Measurements from ENCODE around the gene KRT1. TPM values are rescaled to one million over a fixed set of nuclear protein-coding genes. Genes with fewer than 3 reads are reported as not detected.
A peak's percentile ranks its signal among the peaks of the same experiment; 100 is the strongest.

Gene KRT1
- total and polyA plus RNA-seq, 2 donors (not counting 1 experiment from before 2014, with no cell fraction given), result not detected

GRCh38 chr12:52693261-52693660 lies 13.1 kb upstream of the KRT1 start:
- H3K4me3 ChIP-seq (ENCODE audit: control extremely low read depth in 1 of 5, extremely low read depth in 1 of 5, insufficient read depth in 1 of 5, low read depth in 2 of 5, low read length in 4 of 5), result no peak overlapping the region
- H3K4me1 ChIP-seq (ENCODE audit: control insufficient read depth in 2 of 2, insufficient read depth in 2 of 2, low read length in 2 of 2), result peaks cover 7 to 8% of the 10 kb centered on the region in 2 donors
- no peak overlapping the region for H3K9ac ChIP-seq (ENCODE audit: low read length)
- H3K9me3 ChIP-seq (ENCODE audit: control extremely low read depth in 1 of 3, control insufficient read depth in 2 of 3, insufficient read depth in 1 of 3, low read length in 2 of 3), result no peaks in the 10 kb centered on the region
- no peak overlapping the region for H2AFZ ChIP-seq (ENCODE audit: insufficient read depth, low read depth, low read length, poor library complexity, severe bottlenecking)
- H3K4me3 Mint-ChIP-seq, result peak overlapping the region; percentile 3
- H3K27me3 ChIP-seq (replicated peaks in 1 of 4; ENCODE audit: control extremely low read depth in 1 of 4, control insufficient read depth in 3 of 4, insufficient read depth in 4 of 4, low read length in 3 of 4), result peaks cover 0 to 32% (median 8%) of the 10 kb centered on the region in 4 experiments
- H3K27me3 Mint-ChIP-seq, result peaks cover 55% of the 10 kb centered on the region
- no peak overlapping the region for H3K27ac ChIP-seq (ENCODE audit: low read length in 2 of 2)
- H3K36me3 ChIP-seq (replicated peaks in 1 of 2; ENCODE audit: control extremely low read depth in 1 of 2, control insufficient read depth in 1 of 2, extremely low read depth in 1 of 2, insufficient read depth in 2 of 2, low read length in 1 of 2), result no peaks in the 10 kb centered on the region
- no peak overlapping the region for H3K27ac Mint-ChIP-seq
- no peaks in the 10 kb centered on the region for H4K20me1 ChIP-seq (ENCODE audit: control insufficient read depth, insufficient read depth, low read length, poor library complexity, severe bottlenecking)
- no peaks in the 10 kb centered on the region for H3K9me3 Mint-ChIP-seq (ENCODE audit: insufficient read depth)
- ChIA-PET POLR2A (no interaction called here), CTCF (no interaction called here)
- H3K4me1 Mint-ChIP-seq, result peaks cover 12% of the 10 kb centered on the region
- TF ChIP-seq EZH2 (IDR thresholded peaks at IDR 0.05; ENCODE audit: borderline replicate concordance, insufficient read depth, low read depth, low read length, poor library complexity, severe bottlenecking) (no peak), CTCF (IDR thresholded peaks at IDR 0.05) (no peak)
- H3K4me2 ChIP-seq (replicated peaks; ENCODE audit: low read depth, low read length, poor library complexity, severe bottlenecking), result no peak overlapping the region
- WGBS (ENCODE audit: insufficient coverage), result 51% methylated on average over 4 of the region's 5 CpGs
- no peak for DNase-seq
- H3K79me2 ChIP-seq (ENCODE audit: control insufficient read depth, insufficient read depth, low read length), result no peaks in the 10 kb centered on the region
- intact Hi-C loops (cut with micrococcal nuclease), result no loop called here
- ATAC-seq (ENCODE audit: low read depth), result no peak

DNA sequence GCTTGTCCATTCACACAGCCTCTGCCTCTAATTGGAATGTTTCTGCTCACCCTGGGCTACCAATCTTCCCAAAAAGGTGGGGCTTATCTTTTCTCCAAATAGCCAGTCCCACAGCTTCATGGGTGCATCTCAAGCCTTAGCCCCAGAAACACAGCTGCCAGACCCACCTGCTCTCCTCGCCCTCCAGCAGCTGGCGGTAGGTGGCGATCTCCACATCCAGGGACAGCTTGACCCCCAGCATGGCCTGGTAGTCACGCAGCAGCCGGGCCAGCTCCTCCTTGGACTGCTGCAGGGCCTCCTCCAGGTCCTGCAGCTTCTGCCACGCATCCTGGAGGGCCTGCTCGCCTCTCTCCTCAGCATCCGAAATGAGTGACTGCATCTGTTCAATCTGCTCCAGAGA lies 12.0 kb upstream of the KRT1 start:
- Mint-ChIP-seq H3K4me3 (peak overlapping the region; percentile 24), H3K27me3 (peaks cover 58% of the 10 kb centered on the region), H3K4me1 (peaks cover 12% of the 10 kb centered on the region), H3K27ac (no peak overlapping the region), H3K9me3 (ENCODE audit: insufficient read depth) (no peaks in the 10 kb centered on the region)
- DNase-seq (no peak), ATAC-seq (ENCODE audit: low read depth) (no peak)
- H2AFZ ChIP-seq (ENCODE audit: insufficient read depth, low read depth, low read length, poor library complexity, severe bottlenecking), result no peak overlapping the region
- CTCF ChIA-PET, result no interaction called here
- no peak overlapping the region for H3K9ac ChIP-seq (ENCODE audit: low read length)
- WGBS (ENCODE audit: insufficient coverage), result 93% methylated on average over 8 of the region's 8 CpGs
- H3K27ac ChIP-seq (ENCODE audit: low read length in 2 of 2), result no peak overlapping the region
- no peak overlapping the region for H3K4me3 ChIP-seq (ENCODE audit: control extremely low read depth in 1 of 5, extremely low read depth in 1 of 5, insufficient read depth in 1 of 5, low read depth in 2 of 5, low read length in 4 of 5)
- POLR2A ChIA-PET, result no interaction called here
- no peaks in the 10 kb centered on the region for H3K79me2 ChIP-seq (ENCODE audit: control insufficient read depth, insufficient read depth, low read length)
- intact Hi-C loops (cut with micrococcal nuclease), result no loop called here
- no peaks in the 10 kb centered on the region for H3K36me3 ChIP-seq (replicated peaks in 1 of 2; ENCODE audit: control extremely low read depth in 1 of 2, control insufficient read depth in 1 of 2, extremely low read depth in 1 of 2, insufficient read depth in 2 of 2, low read length in 1 of 2)
- H3K9me3 ChIP-seq (ENCODE audit: control extremely low read depth in 1 of 3, control insufficient read depth in 2 of 3, insufficient read depth in 1 of 3, low read length in 2 of 3), result no peaks in the 10 kb centered on the region
- no peak overlapping the region for H3K4me2 ChIP-seq (replicated peaks; ENCODE audit: low read depth, low read length, poor library complexity, severe bottlenecking)
- H4K20me1 ChIP-seq (ENCODE audit: control insufficient read depth, insufficient read depth, low read length, poor library complexity, severe bottlenecking), result no peaks in the 10 kb centered on the region
- peaks cover 7 to 8% of the 10 kb centered on the region in 2 donors for H3K4me1 ChIP-seq (ENCODE audit: control insufficient read depth in 2 of 2, insufficient read depth in 2 of 2, low read length in 2 of 2)
- TF ChIP-seq EZH2 (IDR thresholded peaks at IDR 0.05; ENCODE audit: borderline replicate concordance, insufficient read depth, low read depth, low read length, poor library complexity, severe bottlenecking), result no peak
- no peak for TF ChIP-seq CTCF (IDR thresholded peaks at IDR 0.05)
- H3K27me3 ChIP-seq (replicated peaks in 1 of 4; ENCODE audit: control extremely low read depth in 1 of 4, control insufficient read depth in 3 of 4, insufficient read depth in 4 of 4, low read length in 3 of 4), result peaks cover 0 to 37% (median 8%) of the 10 kb centered on the region in 4 experiments
